HFF-Myc (cell line): ENCODE data around the gene IL17RA.

Source experiments
- DNase-seq: peaks from one replicate; pipeline ENCODE4 v3.0.0-alpha.2; 2011; ENCODE audit warnings: low read depth; ENCODE audit errors: extremely low read depth
- H3K4me3 ChIP-seq: replicated peaks from 2 replicates; pipeline ENCODE4 v1.5.1; 2011; ENCODE audit warnings: low read depth, mild to moderate bottlenecking, control low read depth, low read length
- CTCF ChIP-seq: IDR thresholded peaks from 2 replicates; pipeline ENCODE4 v1.5.1; 2012; ENCODE audit warnings: mild to moderate bottlenecking, low read depth, low read length, control low read depth; ENCODE audit errors: missing control alignments

IL17RA gene

GRCh38 chr22:17085277-17086181, 729 bp downstream of the IL17RA start:
- no peak for DNase-seq
- H3K4me3 ChIP-seq: peak overlapping the region; percentile 75
- no peak for TF ChIP-seq CTCF

GRCh38 chr22:17086296-17086695, 1.5 kb downstream of the IL17RA start:
- no peak for TF ChIP-seq CTCF
- DNase-seq: no peak
- peak overlapping the region; percentile 75 for H3K4me3 ChIP-seq

GRCh38 chr22:17086788-17087497, 2.1 kb downstream of the IL17RA start:
- no peak for TF ChIP-seq CTCF
- no peak overlapping the region for H3K4me3 ChIP-seq
- no peak for DNase-seq

- no peak for TF ChIP-seq CTCF
- no peak overlapping the region for H3K4me3 ChIP-seq
- DNase-seq: no peak
Measured at GRCh38 chr22:17087498-17088131, 2.8 kb downstream of the IL17RA start.

- no peak for TF ChIP-seq CTCF
- H3K4me3 ChIP-seq: no peak overlapping the region
Measured at GRCh38 chr22:17090550-17090949, 5.8 kb downstream of the IL17RA start.

GRCh38 chr22:17091851-17092250, 7.1 kb downstream of the IL17RA start:
- no peak for DNase-seq
- TF ChIP-seq CTCF: no peak
- no peak overlapping the region for H3K4me3 ChIP-seq

More at GRCh38 chr22:17090550-17090949, 5.8 kb downstream of the IL17RA start:
- DNase-seq: no peak
